Heart left ventricle (tissue), 16 donors: ENCODE results near the gene HERC6. TPM values are rescaled to one million over a fixed set of nuclear protein-coding genes. Genes with fewer than 3 reads are reported as not detected.
"Not testable (repeated sequence)": the region's sequence is repeated elsewhere in the genome, so short reads cannot be mapped to it uniquely, and the experiment has no call there.

Experiments used
- ATAC-seq, 4 donors: fragments of 200-7000 bp; cut with Tn5 transposase; one replicate each; pipeline ENCODE4 v1.9.1; 2020 to 2022; ENCODE audit warnings: moderate library complexity in 4 of 4, mild to moderate bottlenecking in 3 of 4, moderate number of reproducible peaks in 1 of 4
- DNase-seq, 5 donors: peaks; one replicate each; pipeline ENCODE4 v3.0.0-alpha.2; 2020
- H3K27ac ChIP-seq, 12 donors: fragments of 200-600 bp; sonication (generic) in 4 of 12; one replicate each; pipeline versions ENCODE4 v1.5.0 to v1.8.0; 2016 to 2022; ENCODE audit warnings: mild to moderate bottlenecking in 2 of 12
- H3K27me3 ChIP-seq, 9 donors: fragments of 200-600 bp; sonication (generic) in 2 of 9; one replicate each; pipeline versions ENCODE4 v1.5.1 to v1.8.0; 2016 to 2022; ENCODE audit warnings: mild to moderate bottlenecking in 3 of 9
- H3K36me3 ChIP-seq, 9 donors: fragments of 200-600 bp; sonication (generic) in 2 of 9; one replicate each; pipeline versions ENCODE4 v1.5.0 to v1.8.0; 2018 to 2022; ENCODE audit warnings: mild to moderate bottlenecking in 2 of 9
- H3K4me1 ChIP-seq, 12 donors: fragments of 200-600 bp; sonication (generic) in 4 of 12; one replicate each; pipeline versions ENCODE4 v1.5.0 to v1.8.0; 2016 to 2022; ENCODE audit warnings: mild to moderate bottlenecking in 3 of 12
- H3K4me3 ChIP-seq, 12 donors: fragments of 200-600 bp; sonication (generic) in 4 of 12; one replicate each; pipeline versions ENCODE4 v1.5.0 to v1.8.0; 2017 to 2022; ENCODE audit warnings: mild to moderate bottlenecking in 9 of 12, moderate library complexity in 4 of 12
- H3K9me3 ChIP-seq, 12 donors: fragments of 200-600 bp; sonication (generic) in 4 of 12; one replicate each; pipeline versions ENCODE4 v1.5.0 to v1.8.0; 2016 to 2022; ENCODE audit warnings: mild to moderate bottlenecking in 1 of 12
- CTCF ChIP-seq, 12 donors: fragments of 200-600 bp; sonication (generic) in 4 of 12; IDR thresholded peaks; one replicate each; pipeline versions ENCODE4 v1.5.0 to v1.8.0; 2018 to 2022; ENCODE audit warnings: antibody characterized with exemption in 12 of 12, mild to moderate bottlenecking in 5 of 12
- POLR2A ChIP-seq, 2 donors: fragments of 450-650 bp; IDR thresholded peaks; one replicate each; pipeline ENCODE4 v1.6.1; 2017; ENCODE audit warnings: antibody characterized with exemption in 2 of 2, mild to moderate bottlenecking in 2 of 2, moderate library complexity in 2 of 2
- WGBS, 4 donors: extraction: QIAGEN DNeasy Blood & Tissue Kit in 2 of 4; methylation state at CpG; one replicate each; pipeline versions ENCODE4 v1.1.5 to v1.1.7; 2013 to 2018; 5-methylcytosine and 5-hydroxymethylcytosine counted together
- intact Hi-C, 10 donors: fragments of 100-400 bp; cut with DNase I; formaldehyde crosslinking; loops; one replicate each; pipeline versions ENCODE4 v1.11.1 to v1.14.2; 2022
- polyA plus RNA-seq, 2 donors: library from polyadenylated mRNA; stranded (reverse); fragments of 200-250 nt; gene quantifications; one replicate each; pipeline ENCODE4 v1.2.3, GENCODE V29; 2013
- total RNA-seq, 9 donors: library from RNA; depleted of rRNA in 2 of 9; stranded (reverse); fragments of >200 nt in 2 of 9; fragmentation: NEBNext Ultra II Directional in 3 of 9; extraction: Animal tissue kit (Norgen Biotek cat#: 25700) in 3 of 9; gene quantifications; one replicate each; pipeline versions ENCODE4 v1.1.0 to v1.2.4, GENCODE V29; 2016 to 2023
- donor health status: ischemic (EF 13 %, LVEDD 7.1; RV severe dilation, severe dysfunction).
- donor health status: healthy with polysubstance abuse.
- donor health status: DM: no; HTN: yes; CAD: no.
- donor health status: DM: no; HTN: no; CAD: no.
- donor health status: ischemic (EF 25% LVEDD 6.9; RV normal size, moderate dysfunction).
- donor health status: ischemic (EF 25% LVEDD 5.7; RV mildly dilated, moderate dysfunction).
- donor health status: healthy.
- donor health status: DM: yes; HTN: yes; CAD: no.
- donor health status: ischemic (EF 35%, LVEDD 5.7; RV mildly dilated, moderate dysfunction).
- donor health status: nonischemic (EF 11% LVEDD 7.7; RV severe dilation, severe dysfunction).
- donor health status: DM: yes; HTN: yes; CAD: no.
- donor health status: PGD.
- donor health status: ischemic (EF 29% LVEDD 5.4; RV normal size, mild dysfunction).
- donor health status: nonischemic (EF 23%, LVEDD 6.1; RV moderate dilation, normal function).

Gene HERC6
- total and polyA plus RNA-seq, 11 donors: 2.3 to 22.0 (median 11.7) TPM

GRCh38 chr4:88360791-88361190, 17.9 kb upstream of the HERC6 start:
- no peak overlapping the region for H3K4me3 ChIP-seq

DNA sequence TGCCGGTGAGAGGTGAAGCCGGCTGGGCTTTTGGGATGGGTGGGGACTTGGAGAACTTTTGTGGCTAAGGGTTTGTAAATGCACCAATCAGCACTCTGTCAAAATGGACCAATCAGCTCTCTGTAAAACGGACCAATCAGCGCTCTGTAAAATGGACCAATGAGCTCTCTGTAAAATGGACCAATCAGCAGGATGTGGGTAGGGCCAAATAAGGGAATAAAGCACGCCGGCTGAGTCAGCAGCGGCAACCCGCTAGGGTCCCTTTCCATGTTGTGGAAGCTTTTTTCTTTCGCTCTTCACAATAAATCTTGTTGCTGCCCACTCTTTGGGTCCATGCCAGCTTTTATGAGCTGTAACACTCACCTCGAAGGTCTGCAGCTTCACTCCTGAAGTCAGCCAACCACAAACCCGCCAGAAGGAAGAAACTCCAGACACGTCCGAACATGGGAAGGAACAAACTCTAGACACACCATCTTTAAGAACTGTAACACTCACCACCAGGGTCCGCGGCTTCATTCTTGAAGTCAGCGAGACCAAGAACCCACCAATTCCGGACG, 17.4 kb upstream of the HERC6 start:
- not testable (repeated sequence) for H3K27me3 ChIP-seq, ATAC-seq, H3K36me3 ChIP-seq, H3K4me3 ChIP-seq, H3K4me1 ChIP-seq, H3K27ac ChIP-seq, DNase-seq
- WGBS, 4 donors: 88 to 94% (median 91%) methylated on average over 18 of the region's 18 CpGs
- intact Hi-C loops: loop anchor here in 1 of 10 donors (10.0 kb wide), 1 partner anchor 136 kb away; no protein-coding TSS in a partner anchor
- H3K9me3 ChIP-seq: peaks cover 0 to 16% (median 0%) of the 10 kb centered on the region in 12 donors

More at GRCh38 chr4:88360791-88361190, 17.9 kb upstream of the HERC6 start:
- intact Hi-C loops: loop anchor here in 1 of 10 donors (10.0 kb wide), 1 partner anchor 136 kb away; no protein-coding TSS in a partner anchor
- WGBS, 4 donors: 94 to 95% (median 94%) methylated on average over 16 of the region's 16 CpGs
- H3K36me3 ChIP-seq: no peaks in the 10 kb centered on the region
- no peak for ATAC-seq
- no peaks in the 10 kb centered on the region for H3K4me1 ChIP-seq
- H3K27me3 ChIP-seq: no peaks in the 10 kb centered on the region
- no peak for DNase-seq
- H3K27ac ChIP-seq: no peak overlapping the region
- TF ChIP-seq POLR2A (IDR thresholded peaks at IDR 0.05) (no peak), CTCF (IDR thresholded peaks at IDR 0.05) (no peak)
- H3K9me3 ChIP-seq: peaks cover 0 to 16% (median 0%) of the 10 kb centered on the region in 12 donors

- Histone ChIP-seq H3K9me3 (peaks cover 0 to 16% (median 0%) of the 10 kb centered on the region in 12 donors), H3K4me3 (no peak overlapping the region), H3K27ac (no peak overlapping the region), H3K36me3 (no peaks in the 10 kb centered on the region), H3K27me3 (no peaks in the 10 kb centered on the region), H3K4me1 (peaks cover 0 to 5% (median 0%) of the 10 kb centered on the region in 12 donors)
- intact Hi-C loops: loop anchor here in 3 of 10 donors (5.0 to 10.0 kb wide), 3 partner anchors 84 to 142 kb away; partner anchors contain the start of gene PPM1K (in 1 of the 3)
- no peak for DNase-seq
- TF ChIP-seq CTCF (IDR thresholded peaks at IDR 0.05) (no peak), POLR2A (IDR thresholded peaks at IDR 0.05) (no peak)
- 81 to 86% (median 84%) methylated on average over 2 of the region's 2 CpGs for WGBS, 4 donors
- ATAC-seq: no peak
Observed at GRCh38 chr4:88366460-88366859, 12.2 kb upstream of the HERC6 start.

GRCh38 chr4:88367826-88368225, 10.8 kb upstream of the HERC6 start:
- Histone ChIP-seq H3K4me1 (peaks cover 0 to 5% (median 0%) of the 10 kb centered on the region in 12 donors), H3K4me3 (no peak overlapping the region), H3K27ac (no peak overlapping the region), H3K36me3 (no peaks in the 10 kb centered on the region), H3K9me3 (peaks cover 0 to 16% (median 0%) of the 10 kb centered on the region in 12 donors), H3K27me3 (no peaks in the 10 kb centered on the region)
- ATAC-seq (no peak), DNase-seq (no peak)
- TF ChIP-seq POLR2A (IDR thresholded peaks at IDR 0.05) (no peak), CTCF (IDR thresholded peaks at IDR 0.05) (no peak)
- 90 to 94% (median 91%) methylated on average over 5 of the region's 5 CpGs for WGBS, 4 donors
- intact Hi-C loops: loop anchor here in 3 of 10 donors (5.0 to 10.0 kb wide), 3 partner anchors 86 to 143 kb away; partner anchors contain the start of gene PPM1K (in 1 of the 3)
